UCSD-AML1 (cell line): ENCODE data around the gene LMAN2L.

Experiments used
- DNase-seq: peaks from one replicate; lab custom pipeline; 2025; ENCODE audit not compliant: unreplicated experiment; lab: John Stamatoyannopoulos, UW

Gene LMAN2L, protein sequence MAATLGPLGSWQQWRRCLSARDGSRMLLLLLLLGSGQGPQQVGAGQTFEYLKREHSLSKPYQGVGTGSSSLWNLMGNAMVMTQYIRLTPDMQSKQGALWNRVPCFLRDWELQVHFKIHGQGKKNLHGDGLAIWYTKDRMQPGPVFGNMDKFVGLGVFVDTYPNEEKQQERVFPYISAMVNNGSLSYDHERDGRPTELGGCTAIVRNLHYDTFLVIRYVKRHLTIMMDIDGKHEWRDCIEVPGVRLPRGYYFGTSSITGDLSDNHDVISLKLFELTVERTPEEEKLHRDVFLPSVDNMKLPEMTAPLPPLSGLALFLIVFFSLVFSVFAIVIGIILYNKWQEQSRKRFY

GRCh38 chr2:96739633-96740428 is at the start of gene LMAN2L:
LMAN2L (minus strand) TSS chr2:96740064; CDS start chr2:96740040, 24 bp downstream.
- peak; percentile 96 for DNase-seq

GRCh38 chr2:96789245-96789617 is 49.4 kb upstream of the LMAN2L start:
- DNase-seq, result no peak

DNA sequence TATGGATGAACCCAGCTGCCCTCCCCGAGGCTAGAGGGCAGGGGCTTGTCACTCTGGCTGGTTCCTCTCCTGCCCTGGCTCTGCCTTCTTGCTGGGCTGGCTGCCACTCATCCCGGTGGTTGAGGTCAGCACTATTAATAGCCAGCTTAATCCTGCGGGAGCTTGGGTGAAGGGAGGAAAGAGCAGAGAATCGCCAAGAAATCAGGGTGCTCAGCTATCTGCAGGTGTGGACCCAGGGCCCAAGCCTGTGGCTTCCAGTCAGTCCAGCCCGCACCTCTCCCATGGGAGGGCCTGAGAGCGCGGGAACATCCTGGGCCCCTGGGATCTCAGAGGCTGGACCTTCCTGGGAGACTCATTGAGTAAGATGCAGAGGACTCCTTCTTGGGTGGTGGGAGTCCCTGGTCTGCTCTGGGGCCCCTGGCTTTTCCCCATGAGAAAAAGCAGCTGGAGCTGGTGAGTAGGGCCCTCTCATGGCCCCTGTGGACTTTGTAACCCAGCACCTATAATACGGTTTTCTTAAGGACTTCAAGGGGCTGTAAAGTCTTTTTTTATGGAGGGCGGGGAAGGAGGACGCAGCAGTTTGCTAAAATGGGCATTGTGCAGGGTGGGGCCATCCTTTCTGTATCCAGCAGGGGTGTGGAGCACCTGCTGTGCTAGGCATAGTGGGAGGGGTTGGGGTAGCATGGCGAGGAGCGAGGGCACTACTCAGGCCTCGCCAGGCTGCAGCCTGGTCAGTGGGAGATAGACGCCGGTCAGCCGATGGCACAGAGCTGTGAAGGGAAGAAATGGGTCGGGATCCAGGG is 48.8 kb upstream of the LMAN2L start:
- DNase-seq, result no peak

GRCh38 chr2:96787411-96787810 is 47.5 kb upstream of the LMAN2L start:
- no peak for DNase-seq

GRCh38 chr2:96783388-96783787 is 43.5 kb upstream of the LMAN2L start:
- DNase-seq, result no peak

- DNase-seq, result no peak
These were observed 35.3 kb upstream of the LMAN2L start for GRCh38 chr2:96775160-96775559.

DNA sequence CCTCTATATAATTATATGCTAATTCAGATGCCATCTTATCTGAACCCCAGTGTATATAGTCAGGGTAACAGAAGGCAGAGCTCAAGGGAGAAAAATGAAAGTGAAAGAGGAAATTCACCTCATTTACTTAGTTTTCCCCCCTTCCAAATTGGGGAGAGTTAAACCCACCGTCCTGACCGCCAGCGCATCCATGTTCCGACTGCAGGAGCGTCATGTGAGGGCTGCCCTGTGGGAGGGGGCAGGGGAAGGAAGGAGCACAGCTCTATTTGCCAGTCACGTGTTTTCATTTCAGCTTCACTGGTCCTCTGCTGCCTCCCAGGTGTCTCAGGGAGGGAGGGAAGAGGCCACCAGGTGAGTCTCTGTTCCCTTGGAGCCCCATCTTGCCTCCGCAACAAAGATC is 34.1 kb upstream of the LMAN2L start:
- no peak for DNase-seq

DNA sequence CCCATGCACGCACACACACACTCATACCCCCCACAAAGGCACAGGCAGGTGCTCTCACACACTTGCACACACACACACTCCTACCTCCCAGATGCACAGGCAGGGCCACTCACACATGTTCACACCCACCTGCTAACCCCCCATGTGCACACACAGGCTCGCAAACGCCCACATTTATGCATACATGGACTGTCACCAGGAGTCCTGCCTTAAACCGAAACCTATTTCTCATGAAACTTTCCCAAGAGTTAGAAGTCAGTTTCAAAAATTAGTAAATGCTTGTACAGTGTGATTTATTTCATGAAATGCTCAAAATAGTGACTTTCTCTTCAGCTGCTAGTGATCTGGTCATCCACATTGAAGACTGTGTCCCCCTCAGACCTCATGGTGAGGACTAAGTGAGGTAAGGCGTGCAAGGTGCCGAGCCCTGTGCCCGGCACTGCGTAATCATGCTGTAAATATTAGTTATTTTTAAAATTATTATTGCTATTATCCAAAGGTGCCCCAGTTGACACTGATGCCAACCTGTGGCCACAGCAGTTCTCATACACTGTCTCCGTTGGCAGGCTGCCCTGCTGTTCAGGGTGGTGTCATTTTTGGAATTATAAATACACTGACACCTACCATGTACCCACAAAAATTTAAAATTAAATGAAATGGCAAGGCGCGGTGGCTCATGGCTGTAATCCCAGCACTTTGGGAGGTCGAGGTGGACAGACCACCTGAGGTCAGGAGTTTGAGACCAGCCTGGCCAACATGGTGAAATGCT is 33.2 kb upstream of the LMAN2L start:
- no peak for DNase-seq

GRCh38 chr2:96771796-96772618 is 32.1 kb upstream of the LMAN2L start:
- DNase-seq, result no peak

- DNase-seq, result no peak
These were observed 30.8 kb upstream of the LMAN2L start for GRCh38 chr2:96770442-96771202.

- no peak for DNase-seq
These were observed 29.9 kb upstream of the LMAN2L start for GRCh38 chr2:96769814-96770213.

- no peak for DNase-seq
These were observed 28.3 kb upstream of the LMAN2L start for GRCh38 chr2:96768083-96768561.

- no peak for DNase-seq
These were observed 27.4 kb upstream of the LMAN2L start for GRCh38 chr2:96767135-96767871.

DNA sequence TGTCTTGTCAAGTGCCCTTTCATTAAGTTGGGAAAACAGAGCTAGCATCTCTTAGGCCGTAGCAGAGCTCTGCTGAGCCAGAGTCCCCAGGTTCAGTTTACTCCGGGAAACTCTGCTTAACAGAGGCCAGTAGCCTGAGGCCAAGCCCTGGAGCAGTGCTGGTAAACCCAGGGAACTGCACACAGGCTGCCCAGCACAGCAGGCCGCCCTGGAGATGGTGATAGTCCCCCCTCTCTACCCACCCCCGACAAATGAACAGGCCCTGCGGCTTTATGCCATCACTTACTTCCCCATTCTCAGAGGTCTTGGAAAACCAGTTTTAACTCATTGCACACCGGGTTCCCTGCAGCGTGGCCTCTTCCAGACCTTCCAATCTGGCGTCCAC is 24.4 kb upstream of the LMAN2L start:
- DNase-seq, result peak; percentile 76

DNA sequence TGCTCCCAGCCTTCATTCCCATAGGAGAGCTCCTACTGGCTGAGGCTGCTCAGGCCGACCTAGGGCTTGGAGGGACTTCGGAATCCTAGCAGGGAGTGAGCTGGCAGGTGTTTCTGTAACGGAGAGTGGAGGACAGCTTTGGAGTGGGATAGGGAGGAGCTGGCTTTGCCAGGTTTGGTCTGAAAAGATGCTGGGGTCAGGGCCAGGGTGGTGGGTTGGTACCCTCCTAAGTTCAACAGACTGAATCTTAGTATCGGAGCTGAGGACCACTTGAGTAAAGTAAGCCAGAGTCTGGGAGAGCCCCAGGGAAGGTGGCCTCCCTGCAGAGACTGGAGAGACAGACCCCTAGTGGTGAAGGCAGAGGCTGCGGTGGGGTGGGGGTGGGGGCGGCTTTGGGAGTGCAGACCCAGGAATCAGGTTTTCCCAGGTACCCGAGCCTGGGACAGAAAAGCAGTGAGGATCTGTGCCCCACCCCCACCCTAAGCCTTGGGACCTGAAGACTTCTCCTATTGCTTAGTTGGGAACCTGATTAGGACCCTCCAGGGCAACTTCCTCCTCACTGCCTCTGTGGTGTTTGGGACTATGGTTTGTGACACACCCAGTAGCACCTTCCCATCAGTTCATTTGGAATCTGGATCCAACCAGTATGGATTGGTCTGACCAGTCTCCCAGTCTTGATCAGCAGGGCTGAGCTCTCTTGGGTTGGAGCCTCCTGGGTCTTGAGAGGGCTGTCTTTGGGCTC is 23.8 kb upstream of the LMAN2L start:
- DNase-seq, result peak; percentile 60

- DNase-seq, result no peak
These were observed 22.9 kb upstream of the LMAN2L start for GRCh38 chr2:96762529-96763311.
